Neural progenitor cell (in vitro differentiated cells): ENCODE data around the gene DNAJB11. TPM values are rescaled to one million over a fixed set of nuclear protein-coding genes. Genes with fewer than 3 reads are reported as not detected.
A peak's percentile ranks its signal among the peaks of the same experiment; 100 is the strongest.
"Not testable (repeated sequence)": the region's sequence is repeated elsewhere in the genome, so short reads cannot be mapped to it uniquely, and the experiment has no call there.

Experiments
- DNase-seq: peaks from one replicate; pipeline ENCODE4 v3.0.0-alpha.2; 2016; ENCODE audit warnings: low spot score
- H2AFZ ChIP-seq: fragments of 200-600 bp; sonication (generic); replicated peaks from 2 replicates; pipeline ENCODE4 v1.6.1; 2016; ENCODE audit warnings: antibody characterized with exemption
- H3F3A ChIP-seq: fragments of 200-600 bp; sonication (generic); 2 replicates; pipeline ENCODE4 v1.6.1; 2016; ENCODE audit warnings: antibody characterized with exemption, low read depth
- H3K27ac ChIP-seq: fragments of 200-600 bp; sonication (generic); 2 replicates; pipeline ENCODE4 v1.5.1; 2016; ENCODE audit warnings: mild to moderate bottlenecking
- H3K27me3 ChIP-seq: fragments of 200-600 bp; sonication (generic); 2 replicates; pipeline ENCODE4 v1.6.1; 2016; ENCODE audit warnings: mild to moderate bottlenecking, moderate library complexity
- H3K36me3 ChIP-seq: fragments of 200-600 bp; sonication (generic); 2 replicates; pipeline ENCODE4 v1.5.1; 2016
- H3K4me1 ChIP-seq: fragments of 200-600 bp; sonication (generic); 2 replicates; pipeline ENCODE4 v1.6.1; 2016; ENCODE audit warnings: mixed run types
- H3K4me2 ChIP-seq: fragments of 200-600 bp; sonication (generic); 2 replicates; pipeline ENCODE4 v1.6.1; 2016
- H3K4me3 ChIP-seq: fragments of 200-600 bp; sonication (generic); 2 replicates; pipeline ENCODE4 v1.5.1; 2016
- H3K79me2 ChIP-seq: fragments of 200-600 bp; sonication (generic); 2 replicates; pipeline ENCODE4 v1.6.1; 2016; ENCODE audit warnings: low read depth
- H3K9ac ChIP-seq: fragments of 200-600 bp; sonication (generic); 2 replicates; pipeline ENCODE4 v1.6.1; 2016
- H3K9me3 ChIP-seq: fragments of 200-600 bp; sonication (generic); 2 replicates; pipeline ENCODE4 v1.5.1; 2016; ENCODE audit warnings: low read depth
- H4K20me1 ChIP-seq: fragments of 200-600 bp; sonication (generic); 2 replicates; pipeline ENCODE4 v1.6.1; 2016; ENCODE audit warnings: low read depth
- H3K27ac Mint-ChIP-seq: 3 replicates; pipeline ENCODE4 v1.8.0; 2021; ENCODE audit warnings: mixed read lengths
- H3K27me3 Mint-ChIP-seq: 2 replicates; pipeline ENCODE4 v1.8.0; 2022; ENCODE audit warnings: low read depth, mild to moderate bottlenecking, inconsistent platforms, moderate library complexity, mixed read lengths; ENCODE audit not compliant: insufficient read depth
- H3K36me3 Mint-ChIP-seq: 3 replicates; pipeline ENCODE4 v1.8.0; 2021; ENCODE audit warnings: mixed read lengths
- H3K4me1 Mint-ChIP-seq: 3 replicates; pipeline ENCODE4 v1.8.0; 2021; ENCODE audit warnings: mixed read lengths
- H3K4me3 Mint-ChIP-seq: 3 replicates; pipeline ENCODE4 v1.8.0; 2021; ENCODE audit warnings: mild to moderate bottlenecking, moderate library complexity, mixed read lengths
- H3K9me3 Mint-ChIP-seq: 3 replicates; pipeline ENCODE4 v1.8.0; 2020; ENCODE audit warnings: mixed read lengths
- CTCF ChIP-seq: fragments of 200-600 bp; sonication (generic); IDR thresholded peaks from 2 replicates; pipeline ENCODE4 v1.5.1; 2017; ENCODE audit warnings: antibody characterized with exemption, mild to moderate bottlenecking
- EZH2 ChIP-seq: fragments of 200-600 bp; sonication (generic); IDR thresholded peaks from 2 replicates; pipeline ENCODE4 v1.6.1; 2017; ENCODE audit warnings: antibody characterized with exemption, mild to moderate bottlenecking, moderate library complexity
- EZH2phosphoT487 ChIP-seq: fragments of 200-600 bp; sonication (generic); IDR thresholded peaks from 2 replicates; pipeline ENCODE4 v1.6.1; 2017; ENCODE audit warnings: antibody characterized with exemption
- total RNA-seq: library from RNA; depleted of rRNA; stranded (reverse); fragments of >200 nt; gene quantifications from 2 replicates; pipeline ENCODE4 v1.2.3, GENCODE V29; 2015; ENCODE audit warnings: low replicate concordance

DNAJB11 gene
- total RNA-seq, 1 donor from 2014 or later: 73.0 TPM

- Histone ChIP-seq H3K4me1 (no peaks in the 10 kb centered on the region), H3K4me2 (no peak overlapping the region), H3K9me3 (no peaks in the 10 kb centered on the region), H3K9ac (no peak overlapping the region), H4K20me1 (no peaks in the 10 kb centered on the region), H3K79me2 (peaks cover 18% of the 10 kb centered on the region), H3K27me3 (no peaks in the 10 kb centered on the region), H3K27ac (no peak overlapping the region), H3F3A (peaks cover 9% of the 10 kb centered on the region), H2AFZ (no peak overlapping the region), H3K36me3 (no peaks in the 10 kb centered on the region), H3K4me3 (no peak overlapping the region)
- H3K4me3 Mint-ChIP-seq: no peak overlapping the region
- H3K27me3 Mint-ChIP-seq: peaks cover 2% of the 10 kb centered on the region
- H3K9me3 Mint-ChIP-seq: no peaks in the 10 kb centered on the region
- DNase-seq: no peak
- peaks cover 2% of the 10 kb centered on the region for H3K36me3 Mint-ChIP-seq
- peaks cover 19% of the 10 kb centered on the region for H3K4me1 Mint-ChIP-seq
- H3K27ac Mint-ChIP-seq: no peak overlapping the region
- no peak for TF ChIP-seq CTCF
- no peak for TF ChIP-seq EZH2
- no peak for TF ChIP-seq EZH2phosphoT487
Observed at GRCh38 chr3:186564586-186564985, 5.9 kb upstream of the DNAJB11 start.

DNA sequence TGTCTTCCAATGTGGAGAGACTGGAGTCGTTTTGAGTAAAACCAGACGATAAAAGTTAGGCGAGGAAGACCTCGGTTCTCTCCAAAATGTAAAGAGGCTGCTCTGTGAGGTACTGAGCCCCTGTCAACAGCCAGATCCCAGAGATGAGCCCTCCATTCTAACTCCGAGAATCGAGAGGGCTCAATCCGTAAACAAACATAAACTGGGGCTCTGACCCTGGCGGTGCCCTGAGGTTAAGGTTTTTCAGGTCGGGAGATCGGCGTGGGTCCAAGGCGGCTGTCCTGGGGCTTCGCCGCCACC lies 3.8 kb upstream of the DNAJB11 start:
- H2AFZ ChIP-seq: peak overlapping the region; percentile 98
- H3K4me1 Mint-ChIP-seq: peaks cover 32% of the 10 kb centered on the region
- H3K36me3 ChIP-seq: no peaks in the 10 kb centered on the region
- H3F3A ChIP-seq: peaks cover 9% of the 10 kb centered on the region
- peak overlapping the region; percentile 74 for H3K9ac ChIP-seq
- peak overlapping the region; percentile 36 for H3K27ac ChIP-seq
- H4K20me1 ChIP-seq: no peaks in the 10 kb centered on the region
- H3K9me3 Mint-ChIP-seq: no peaks in the 10 kb centered on the region
- TF ChIP-seq CTCF (no peak), EZH2 (no peak), EZH2phosphoT487 (no peak)
- H3K27me3 ChIP-seq: no peaks in the 10 kb centered on the region
- H3K4me3 ChIP-seq: peak overlapping the region; percentile 93
- H3K27me3 Mint-ChIP-seq: peaks cover 6% of the 10 kb centered on the region
- H3K36me3 Mint-ChIP-seq: peaks cover 2% of the 10 kb centered on the region
- no peaks in the 10 kb centered on the region for H3K9me3 ChIP-seq
- peak overlapping the region; percentile 85 for H3K4me2 ChIP-seq
- H3K79me2 ChIP-seq: peaks cover 33% of the 10 kb centered on the region
- peaks cover 5% of the 10 kb centered on the region for H3K4me1 ChIP-seq
- H3K4me3 Mint-ChIP-seq: peak overlapping the region; percentile 88
- peak overlapping the region; percentile 31 for H3K27ac Mint-ChIP-seq
- DNase-seq: peak; percentile 49

DNA sequence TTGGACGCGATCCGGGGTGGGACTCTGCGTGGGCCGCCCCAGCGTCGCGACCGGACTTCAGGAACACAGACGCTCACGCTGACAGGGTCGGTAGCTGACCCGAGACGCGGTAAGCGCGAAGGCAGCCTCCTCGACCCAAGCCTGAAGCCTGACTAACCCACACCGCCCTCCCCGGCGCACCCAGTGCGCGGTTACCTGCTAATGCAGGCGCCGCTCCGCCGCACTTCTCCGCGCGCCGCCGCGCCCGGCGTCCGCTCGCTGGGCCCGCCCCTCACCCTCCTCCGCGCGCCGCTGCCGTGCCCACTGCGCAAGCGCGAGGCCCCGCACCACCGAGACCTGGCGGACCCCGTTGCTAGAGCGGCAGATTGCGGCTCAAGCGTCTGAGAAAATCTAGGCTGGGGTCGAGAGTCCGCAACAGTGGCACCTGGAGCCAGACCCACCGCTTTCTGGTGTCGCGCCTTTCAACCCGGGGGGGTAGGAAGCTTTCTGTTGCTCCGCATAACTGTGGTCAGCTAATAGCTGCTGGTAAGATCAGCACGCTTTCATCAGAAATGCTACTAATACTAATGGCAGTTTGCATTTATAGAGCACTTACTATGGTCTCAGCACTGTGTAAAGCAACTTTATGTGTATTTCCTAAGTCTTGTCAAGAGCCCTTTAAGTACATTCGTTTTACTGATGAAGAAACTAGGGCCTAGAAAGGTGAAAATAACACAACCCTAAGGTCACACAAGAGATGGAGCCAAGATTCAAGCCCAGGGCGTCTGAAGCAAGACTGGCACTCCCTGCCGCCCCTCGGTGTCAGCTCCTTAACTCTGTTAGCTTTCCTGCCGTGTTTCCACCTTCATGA lies 3.2 kb upstream of the DNAJB11 start, which contains the start of gene TBCCD1:
TSS of gene TBCCD1 (minus strand) at position 268 of the 850 bp plus-strand sequence. CDS start 3,010 bp downstream, outside the sequence.
- peak within 1 kb of the TSS; percentile 98 for H2AFZ ChIP-seq
- peaks cover 32% of the 10 kb centered on the region for H3K4me1 Mint-ChIP-seq
- peaks cover 39% of the 10 kb centered on the region for H3K79me2 ChIP-seq
- peak; percentile 95 for DNase-seq
- H3K27ac Mint-ChIP-seq: peak within 1 kb of the TSS; percentile 93
- no peaks in the 10 kb centered on the region for H4K20me1 ChIP-seq
- H3K4me3 Mint-ChIP-seq: peak within 1 kb of the TSS; percentile 88
- peaks cover 9% of the 10 kb centered on the region for H3F3A ChIP-seq
- H3K27me3 Mint-ChIP-seq: peaks cover 6% of the 10 kb centered on the region
- H3K4me2 ChIP-seq: peak within 1 kb of the TSS; percentile 85
- no peaks in the 10 kb centered on the region for H3K9me3 Mint-ChIP-seq
- peak within 1 kb of the TSS; percentile 93 for H3K4me3 ChIP-seq
- no peak for TF ChIP-seq EZH2
- no peak for TF ChIP-seq CTCF
- no peak for TF ChIP-seq EZH2phosphoT487
- H3K27me3 ChIP-seq: no peaks in the 10 kb centered on the region
- peaks cover 2% of the 10 kb centered on the region for H3K36me3 Mint-ChIP-seq
- H3K9me3 ChIP-seq: no peaks in the 10 kb centered on the region
- H3K36me3 ChIP-seq: peaks cover under 1% of the 10 kb centered on the region
- H3K9ac ChIP-seq: peak within 1 kb of the TSS; percentile 74
- H3K4me1 ChIP-seq: peaks cover 6% of the 10 kb centered on the region
- peak within 1 kb of the TSS; percentile 36 for H3K27ac ChIP-seq

GRCh38 chr3:186569361-186569760 lies 1.2 kb upstream of the DNAJB11 start:
- Histone ChIP-seq H3K79me2 (peaks cover 53% of the 10 kb centered on the region), H3F3A (peaks cover 14% of the 10 kb centered on the region), H3K4me2 (peak overlapping the region; percentile 80), H3K4me3 (peak overlapping the region; percentile 78)
- not testable (repeated sequence) for H3K36me3 Mint-ChIP-seq, DNase-seq, H3K27me3 ChIP-seq, H3K9me3 Mint-ChIP-seq, H3K4me1 ChIP-seq, H2AFZ ChIP-seq, H3K27ac ChIP-seq, H3K27me3 Mint-ChIP-seq, H3K27ac Mint-ChIP-seq, H4K20me1 ChIP-seq, H3K9ac ChIP-seq, H3K9me3 ChIP-seq, H3K36me3 ChIP-seq
- H3K4me3 Mint-ChIP-seq: peak overlapping the region; percentile 97
- peaks cover 32% of the 10 kb centered on the region for H3K4me1 Mint-ChIP-seq
